ENCODE measurements around the gene NAA80. TPM values are rescaled to one million over a fixed set of nuclear protein-coding genes. Genes with fewer than 3 reads are reported as not detected.

NAA80 gene
- total and polyA plus RNA-seq, 2 donors from 2014 or later = 8.7 to 10.7 TPM

- H3K27ac ChIP-seq (ENCODE audit: low read depth in 2 of 2, low read length in 2 of 2) = no peak overlapping the region
- DNase-seq = no peak
- no peak for FAIRE-seq
- H3K36me3 ChIP-seq (ENCODE audit: control insufficient read depth in 2 of 3, insufficient read depth in 3 of 3, low read length in 3 of 3) = peaks cover 0 to 17% (median 11%) of the 10 kb centered on the region in 3 donors
- H3K27me3 ChIP-seq (ENCODE audit: control insufficient read depth, insufficient read depth, low read length) = no peaks in the 10 kb centered on the region
- TF ChIP-seq CTCF (IDR thresholded peaks at IDR 0.05; ENCODE audit: borderline replicate concordance, extremely low read depth, insufficient read depth) = no peak
- peaks cover 0 to 58% (median 15%) of the 10 kb centered on the region in 3 donors for H3K4me1 ChIP-seq (ENCODE audit: control insufficient read depth in 2 of 3, insufficient read depth in 2 of 3, low read depth in 1 of 3, low read length in 3 of 3)
- H3K9me3 ChIP-seq (ENCODE audit: control insufficient read depth in 2 of 3, insufficient read depth in 1 of 3, low read length in 3 of 3) = no peaks in the 10 kb centered on the region
- H3K9ac ChIP-seq (ENCODE audit: low read length in 3 of 3) = no peak overlapping the region
- intact Hi-C loops (cut with DNase I) = no loop called here
- H3K4me3 ChIP-seq (ENCODE audit: low read length in 3 of 3) = no peak overlapping the region
These were observed 48.7 kb downstream of the NAA80 start for GRCh38 chr3:50250514-50250913.

GRCh38 chr3:50249457-50249856, 49.7 kb downstream of the NAA80 start:
- Histone ChIP-seq H3K36me3 (ENCODE audit: control insufficient read depth in 2 of 3, insufficient read depth in 3 of 3, low read length in 3 of 3) (peaks cover under 1 to 16% (median 8%) of the 10 kb centered on the region in 3 donors), H3K9me3 (ENCODE audit: control insufficient read depth in 2 of 3, insufficient read depth in 1 of 3, low read length in 3 of 3) (no peaks in the 10 kb centered on the region), H3K4me1 (ENCODE audit: control insufficient read depth in 2 of 3, insufficient read depth in 2 of 3, low read depth in 1 of 3, low read length in 3 of 3) (peaks cover 0 to 62% (median 15%) of the 10 kb centered on the region in 3 donors), H3K9ac (ENCODE audit: low read length in 3 of 3) (no peak overlapping the region), H3K27ac (ENCODE audit: low read depth in 2 of 2, low read length in 2 of 2) (no peak overlapping the region), H3K4me3 (ENCODE audit: low read length in 3 of 3) (no peak overlapping the region), H3K27me3 (ENCODE audit: control insufficient read depth, insufficient read depth, low read length) (no peaks in the 10 kb centered on the region)
- intact Hi-C loops (cut with DNase I) = no loop called here
- TF ChIP-seq CTCF (IDR thresholded peaks at IDR 0.05; ENCODE audit: borderline replicate concordance, extremely low read depth, insufficient read depth) = no peak
- DNase-seq (no peak), FAIRE-seq (no peak)

DNA sequence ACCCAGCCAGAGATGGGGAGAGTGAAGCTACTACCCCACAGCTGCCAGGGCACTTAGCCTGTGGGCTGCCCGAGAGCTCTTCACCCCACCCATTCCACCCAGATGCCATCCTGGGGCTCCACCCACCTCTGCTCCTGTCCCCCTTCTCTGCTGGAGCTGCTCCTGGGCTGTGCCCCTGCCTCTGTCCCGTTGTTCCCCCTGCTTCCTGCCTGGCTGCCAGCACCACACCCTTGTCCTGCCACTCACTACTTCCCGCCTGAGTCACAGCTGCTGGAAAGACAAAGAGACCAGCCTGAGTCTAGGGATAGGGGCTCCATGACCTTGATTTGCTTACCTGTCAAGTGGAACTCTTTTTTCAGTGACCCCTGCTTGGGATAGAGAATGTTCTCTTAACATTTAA, 50.8 kb downstream of the NAA80 start:
- Histone ChIP-seq H3K36me3 (ENCODE audit: control insufficient read depth in 2 of 3, insufficient read depth in 3 of 3, low read length in 3 of 3) (peaks cover 2 to 10% (median 8%) of the 10 kb centered on the region in 3 donors), H3K4me3 (ENCODE audit: low read length in 3 of 3) (no peak overlapping the region), H3K9ac (ENCODE audit: low read length in 3 of 3) (peak overlapping the region in 1 of 3 donors; percentile 55), H3K9me3 (ENCODE audit: control insufficient read depth in 2 of 3, insufficient read depth in 1 of 3, low read length in 3 of 3) (no peaks in the 10 kb centered on the region), H3K27me3 (ENCODE audit: control insufficient read depth, insufficient read depth, low read length) (no peaks in the 10 kb centered on the region), H3K27ac (ENCODE audit: low read depth in 2 of 2, low read length in 2 of 2) (peak overlapping the region; percentile 71 to 86), H3K4me1 (ENCODE audit: control insufficient read depth in 2 of 3, insufficient read depth in 2 of 3, low read depth in 1 of 3, low read length in 3 of 3) (peaks cover 0 to 68% (median 18%) of the 10 kb centered on the region in 3 donors)
- FAIRE-seq (no peak), DNase-seq (peak in 2 of 5 donors; percentile 20 to 89)
- TF ChIP-seq CTCF (IDR thresholded peaks at IDR 0.05; ENCODE audit: borderline replicate concordance, extremely low read depth, insufficient read depth) = no peak
- intact Hi-C loops (cut with DNase I) = no loop called here

DNA sequence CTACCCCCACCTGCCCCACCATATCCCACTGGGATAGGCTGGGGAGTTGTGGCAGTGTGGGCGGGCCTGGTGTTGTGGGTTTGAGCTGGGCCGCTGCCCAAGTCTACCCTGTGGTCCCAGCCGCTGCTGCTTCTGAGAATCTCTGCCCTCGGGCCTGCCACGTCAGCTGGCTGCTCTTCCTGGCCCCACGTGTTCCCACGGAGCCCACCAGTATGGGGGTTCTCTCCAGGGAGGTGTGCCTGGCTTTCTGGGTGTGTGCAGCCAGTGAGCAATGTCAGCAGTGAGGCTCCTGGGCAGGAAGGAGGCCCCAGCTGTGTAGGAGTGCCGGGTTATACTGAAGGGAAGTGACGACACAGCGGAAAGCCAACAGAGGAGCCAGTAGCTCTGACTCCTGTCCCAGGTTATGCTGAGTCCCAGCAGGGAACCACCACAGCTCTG, 52.7 kb downstream of the NAA80 start:
- intact Hi-C loops (cut with DNase I) = no loop called here
- H3K9ac ChIP-seq (ENCODE audit: low read length in 3 of 3) = peak overlapping the region in 2 of 3 donors; percentile 5 to 29
- peaks cover 0 to 82% (median 31%) of the 10 kb centered on the region in 3 donors for H3K4me1 ChIP-seq (ENCODE audit: control insufficient read depth in 2 of 3, insufficient read depth in 2 of 3, low read depth in 1 of 3, low read length in 3 of 3)
- peak overlapping the region; percentile 78 to 88 for H3K27ac ChIP-seq (ENCODE audit: low read depth in 2 of 2, low read length in 2 of 2)
- peak in 3 of 5 donors; percentile 34 to 85 (median 52) for DNase-seq
- no peaks in the 10 kb centered on the region for H3K27me3 ChIP-seq (ENCODE audit: control insufficient read depth, insufficient read depth, low read length)
- H3K9me3 ChIP-seq (ENCODE audit: control insufficient read depth in 2 of 3, insufficient read depth in 1 of 3, low read length in 3 of 3) = no peaks in the 10 kb centered on the region
- TF ChIP-seq CTCF (IDR thresholded peaks at IDR 0.05; ENCODE audit: borderline replicate concordance, extremely low read depth, insufficient read depth) = no peak
- FAIRE-seq = no peak
- peaks cover 2 to 8% (median 4%) of the 10 kb centered on the region in 3 donors for H3K36me3 ChIP-seq (ENCODE audit: control insufficient read depth in 2 of 3, insufficient read depth in 3 of 3, low read length in 3 of 3)
- peak overlapping the region in 1 of 3 donors; percentile 46 for H3K4me3 ChIP-seq (ENCODE audit: low read length in 3 of 3)

Data from kidney (tissue), 14 donors.